ENCODE results near the gene SAMD1.

GRCh38 chr19:14058182-14059092 is 32.1 kb downstream of the SAMD1 start:
- TF ChIP-seq CTCF (optimal IDR thresholded peaks at IDR 0.05 in 1 of 3, IDR thresholded peaks at IDR 0.05 in 1 of 3, conservative IDR thresholded peaks at IDR 0.05 in 1 of 3; ENCODE audit: extremely low read depth in 1 of 3, insufficient read depth in 2 of 3, low read length in 3 of 3) (no peak), EZH2 (IDR thresholded peaks at IDR 0.05; ENCODE audit: low read length) (peak; percentile 18)
